Activated CD4-positive, alpha-beta memory T cell treated with anti-CD3 and anti-CD28 coated beads for 36 hours (primary cell): Measurements from ENCODE around the gene MYL6B. TPM values are rescaled to one million over a fixed set of nuclear protein-coding genes. Genes with fewer than 3 reads are reported as not detected.

Source experiments
- CTCF ChIA-PET: fragments of 350-600 bp; sonication (Branson Sonifier 250); formaldehyde crosslinking; loops from one replicate; lab custom pipeline; 2021; ENCODE audit warnings: antibody characterized with exemption, inconsistent platforms; lab: Charles Lee
- POLR2A ChIA-PET: fragments of 350-600 bp; sonication (Branson Sonifier 250); formaldehyde crosslinking; loops from one replicate; lab custom pipeline; 2021; ENCODE audit warnings: antibody characterized with exemption; lab: Charles Lee
- DNase-seq: peaks from one replicate; pipeline ENCODE4 v3.0.0-alpha.2; 2020
- H3K27ac Mint-ChIP-seq: one replicate; pipeline ENCODE4 v1.8.0; 2021; ENCODE audit warnings: mixed read lengths
- H3K27me3 Mint-ChIP-seq: one replicate; pipeline ENCODE4 v1.8.0; 2021; ENCODE audit warnings: mixed read lengths
- H3K36me3 Mint-ChIP-seq: one replicate; pipeline ENCODE4 v1.8.0; 2021; ENCODE audit warnings: mixed read lengths
- H3K4me1 Mint-ChIP-seq: one replicate; pipeline ENCODE4 v1.8.0; 2021; ENCODE audit warnings: low read depth, mixed read lengths
- H3K4me3 Mint-ChIP-seq: one replicate; pipeline ENCODE4 v1.8.0; 2021; ENCODE audit warnings: mild to moderate bottlenecking, mixed read lengths
- H3K9me3 Mint-ChIP-seq: one replicate; pipeline ENCODE4 v1.8.0; 2021; ENCODE audit warnings: mixed read lengths
- intact Hi-C: fragments of 100-400 bp; cut with micrococcal nuclease; formaldehyde crosslinking; loops from one replicate; pipeline ENCODE4 v1.15.1; 2023
- total RNA-seq, 2 experiments: library from RNA; stranded (reverse); gene quantifications; one replicate each; pipeline ENCODE4 v1.2.3, GENCODE V29; 2021

MYL6B gene
- total RNA-seq, 2 experiments from 2014 or later = 63.8 to 70.8 TPM

GRCh38 chr12:56158926-56159461 lies 6.6 kb downstream of the MYL6B start:
- peaks cover 37% of the 10 kb centered on the region for H3K4me1 Mint-ChIP-seq
- ChIA-PET POLR2A (interaction anchor here (0.7 to 2.4 kb wide), 6 partner anchors 9 to 41 kb away, joined by 3 to 17 read pairs (median 13); partner anchors contain the start of genes ESYT1, SMARCC2 and ZC3H10), CTCF (interaction anchor here (1.4 to 6.2 kb wide), 6 partner anchors 30 to 63 kb away, joined by 4 to 48 read pairs (median 10); partner anchors contain the start of genes ESYT1, RNF41, RPL41 and SMARCC2)
- DNase-seq = peak; percentile 42
- no peaks in the 10 kb centered on the region for H3K9me3 Mint-ChIP-seq
- intact Hi-C loops = loop anchor here (1.0 to 2.0 kb wide), 4 partner anchors 33 to 179 kb away; partner anchors contain the start of genes CS, IL23A and ZC3H10
- H3K27me3 Mint-ChIP-seq = no peaks in the 10 kb centered on the region
- H3K4me3 Mint-ChIP-seq = peak overlapping the region; percentile 95
- peaks cover 59% of the 10 kb centered on the region for H3K36me3 Mint-ChIP-seq
- H3K27ac Mint-ChIP-seq = peak overlapping the region; percentile 98

- peaks cover 35% of the 10 kb centered on the region for H3K4me1 Mint-ChIP-seq
- ChIA-PET CTCF (interaction anchor here (1.4 to 6.2 kb wide), 6 partner anchors 29 to 62 kb away, joined by 4 to 48 read pairs (median 10); partner anchors contain the start of genes ESYT1, RNF41, RPL41 and SMARCC2), POLR2A (interaction anchor here (0.6 to 4.5 kb wide), 9 partner anchors 10 to 43 kb away, joined by 3 to 19 read pairs (median 10); partner anchors contain the start of genes ESYT1, SMARCC2 and ZC3H10)
- H3K27ac Mint-ChIP-seq = peak overlapping the region; percentile 98
- H3K36me3 Mint-ChIP-seq = peaks cover 64% of the 10 kb centered on the region
- DNase-seq = no peak
- no peaks in the 10 kb centered on the region for H3K27me3 Mint-ChIP-seq
- no peaks in the 10 kb centered on the region for H3K9me3 Mint-ChIP-seq
- intact Hi-C loops = loop anchor here (1.0 to 2.0 kb wide), 2 partner anchors 7 to 141 kb away; partner anchors contain the start of genes CS and MYL6B
- peak overlapping the region; percentile 95 for H3K4me3 Mint-ChIP-seq
Measured at GRCh38 chr12:56159482-56160192, 7.2 kb downstream of the MYL6B start.

- POLR2A ChIA-PET = interaction anchor here (0.6 to 4.5 kb wide), 6 partner anchors 9 to 44 kb away, joined by 3 to 19 read pairs (median 12); partner anchors contain the start of genes ESYT1, MYL6B, SMARCC2 and ZC3H10
- DNase-seq = peak; percentile 79
- H3K36me3 Mint-ChIP-seq = peaks cover 64% of the 10 kb centered on the region
- CTCF ChIA-PET = interaction anchor here (0.6 to 6.2 kb wide), 5 partner anchors 8 to 1309 kb away, joined by 3 to 48 read pairs (median 14); partner anchors contain the start of genes ESYT1, MYL6B, SMARCC2 and ZC3H10
- H3K27ac Mint-ChIP-seq = peak overlapping the region; percentile 98
- intact Hi-C loops = loop anchor here (1.0 kb wide), 1 partner anchor 8 kb away; the partner anchor contains the start of gene MYL6B
- H3K9me3 Mint-ChIP-seq = no peaks in the 10 kb centered on the region
- peaks cover 35% of the 10 kb centered on the region for H3K4me1 Mint-ChIP-seq
- H3K4me3 Mint-ChIP-seq = peak overlapping the region; percentile 95
- no peaks in the 10 kb centered on the region for H3K27me3 Mint-ChIP-seq
Measured at GRCh38 chr12:56160193-56160763, 7.9 kb downstream of the MYL6B start.

GRCh38 chr12:56160894-56161689 lies 8.7 kb downstream of the MYL6B start:
- no peak for DNase-seq
- no peaks in the 10 kb centered on the region for H3K27me3 Mint-ChIP-seq
- ChIA-PET POLR2A (interaction anchor here (0.8 to 4.5 kb wide), 7 partner anchors 8 to 43 kb away, joined by 3 to 19 read pairs (median 6); partner anchors contain the start of genes ESYT1, MYL6B, SMARCC2 and ZC3H10), CTCF (interaction anchor here (0.6 to 6.2 kb wide), 7 partner anchors 9 to 1308 kb away, joined by 3 to 48 read pairs (median 7); partner anchors contain the start of genes ESYT1, MYL6B, SMARCC2 and ZC3H10)
- intact Hi-C loops = loop anchor here (1.0 kb wide), 1 partner anchor 9 kb away; the partner anchor contains the start of gene MYL6B
- H3K4me1 Mint-ChIP-seq = peaks cover 32% of the 10 kb centered on the region
- no peaks in the 10 kb centered on the region for H3K9me3 Mint-ChIP-seq
- H3K36me3 Mint-ChIP-seq = peaks cover 63% of the 10 kb centered on the region
- peak overlapping the region; percentile 98 for H3K27ac Mint-ChIP-seq
- peak overlapping the region; percentile 95 for H3K4me3 Mint-ChIP-seq

- H3K9me3 Mint-ChIP-seq = no peaks in the 10 kb centered on the region
- peak overlapping the region; percentile 98 for H3K27ac Mint-ChIP-seq
- DNase-seq = no peak
- intact Hi-C loops = no loop called here
- H3K4me3 Mint-ChIP-seq = peak overlapping the region; percentile 95
- POLR2A ChIA-PET = interaction anchor here (1.0 to 4.5 kb wide), 9 partner anchors 10 to 44 kb away, joined by 3 to 19 read pairs (median 6); partner anchors contain the start of genes ESYT1, MYL6B, SMARCC2 and ZC3H10
- no peaks in the 10 kb centered on the region for H3K27me3 Mint-ChIP-seq
- peaks cover 63% of the 10 kb centered on the region for H3K36me3 Mint-ChIP-seq
- CTCF ChIA-PET = interaction anchor here (0.6 to 6.2 kb wide), 6 partner anchors 10 to 115 kb away, joined by 3 to 48 read pairs (median 10); partner anchors contain the start of genes ESYT1, SMARCC2 and ZC3H10
- peaks cover 32% of the 10 kb centered on the region for H3K4me1 Mint-ChIP-seq
Measured at GRCh38 chr12:56161690-56162351, 9.4 kb downstream of the MYL6B start.

GRCh38 chr12:56162468-56163290 lies 10.3 kb downstream of the MYL6B start:
- Mint-ChIP-seq H3K36me3 (peaks cover 65% of the 10 kb centered on the region), H3K4me3 (no peak overlapping the region), H3K9me3 (no peaks in the 10 kb centered on the region), H3K4me1 (peaks cover 26% of the 10 kb centered on the region), H3K27me3 (no peaks in the 10 kb centered on the region), H3K27ac (peak overlapping the region; percentile 44)
- ChIA-PET POLR2A (interaction anchor here (0.9 to 4.5 kb wide), 7 partner anchors 9 to 44 kb away, joined by 3 to 19 read pairs (median 4); partner anchors contain the start of genes ESYT1 and ZC3H10), CTCF (interaction anchor here (0.6 to 6.2 kb wide), 7 partner anchors 11 to 361 kb away, joined by 3 to 48 read pairs (median 7); partner anchors contain the start of genes ESYT1, SMARCC2 and ZC3H10)
- intact Hi-C loops = no loop called here
- DNase-seq = no peak

GRCh38 chr12:56163533-56164344 lies 11.4 kb downstream of the MYL6B start:
- H3K27ac Mint-ChIP-seq = peak overlapping the region; percentile 51
- peaks cover 26% of the 10 kb centered on the region for H3K4me1 Mint-ChIP-seq
- H3K36me3 Mint-ChIP-seq = peaks cover 64% of the 10 kb centered on the region
- intact Hi-C loops = no loop called here
- ChIA-PET CTCF (interaction anchor here (0.8 to 6.2 kb wide), 3 partner anchors 25 to 44 kb away, joined by 3 to 48 read pairs (median 46); partner anchors contain the start of genes ESYT1 and SMARCC2), POLR2A (interaction anchor here (0.9 to 4.5 kb wide), 7 partner anchors 8 to 45 kb away, joined by 3 to 19 read pairs (median 4); partner anchors contain the start of genes ESYT1 and ZC3H10)
- H3K27me3 Mint-ChIP-seq = no peaks in the 10 kb centered on the region
- no peak overlapping the region for H3K4me3 Mint-ChIP-seq
- DNase-seq = no peak
- no peaks in the 10 kb centered on the region for H3K9me3 Mint-ChIP-seq

- Mint-ChIP-seq H3K36me3 (peaks cover 60% of the 10 kb centered on the region), H3K27ac (peak overlapping the region; percentile 44), H3K27me3 (no peaks in the 10 kb centered on the region), H3K4me1 (peaks cover 26% of the 10 kb centered on the region), H3K4me3 (no peak overlapping the region), H3K9me3 (no peaks in the 10 kb centered on the region)
- ChIA-PET POLR2A (no interaction called here), CTCF (no interaction called here)
- intact Hi-C loops = no loop called here
- no peak for DNase-seq
Measured at GRCh38 chr12:56164345-56164729, 11.9 kb downstream of the MYL6B start.

- DNase-seq = no peak
- Mint-ChIP-seq H3K27me3 (no peaks in the 10 kb centered on the region), H3K4me1 (peaks cover 19% of the 10 kb centered on the region), H3K4me3 (no peak overlapping the region), H3K27ac (no peak overlapping the region), H3K9me3 (no peaks in the 10 kb centered on the region), H3K36me3 (peaks cover 53% of the 10 kb centered on the region)
- CTCF ChIA-PET = no interaction called here
- intact Hi-C loops = no loop called here
- POLR2A ChIA-PET = interaction anchor here (1.0 to 1.2 kb wide), 3 partner anchors 13 to 46 kb away, joined by 3 to 4 read pairs (median 4); no protein-coding TSS in a partner anchor
Measured at GRCh38 chr12:56165369-56165768, 13.0 kb downstream of the MYL6B start.
